GM23338 (cell line): ENCODE data around the gene DRAM1. TPM values are rescaled to one million over a fixed set of nuclear protein-coding genes. Genes with fewer than 3 reads are reported as not detected.

Experiments
- ATAC-seq: fragments of 200-7000 bp; cut with Tn5 transposase; 3 replicates; pipeline ENCODE4 v1.9.1; 2020
- DNase-seq: peaks from one replicate; pipeline ENCODE4 v3.0.0-alpha.2; 2015; ENCODE audit warnings: low spot score
- H2AFZ ChIP-seq: fragments of 200-600 bp; sonication (generic); 2 replicates; pipeline ENCODE4 v1.8.0; 2016; ENCODE audit warnings: antibody characterized with exemption, mild to moderate bottlenecking, moderate library complexity
- H3F3A ChIP-seq: fragments of 200-600 bp; sonication (generic); replicated peaks from 2 replicates; pipeline ENCODE4 v1.8.0; 2017; ENCODE audit warnings: antibody characterized with exemption, mixed run types, low read depth
- H3K27ac ChIP-seq: fragments of 200-600 bp; sonication (generic); 2 replicates; pipeline ENCODE4 v1.6.1; 2016; ENCODE audit warnings: low read depth
- H3K27me3 ChIP-seq: fragments of 200-600 bp; sonication (generic); 2 replicates; pipeline ENCODE4 v1.8.0; 2016; ENCODE audit warnings: mild to moderate bottlenecking, mixed run types, moderate library complexity; ENCODE audit not compliant: insufficient read depth
- H3K36me3 ChIP-seq: fragments of 200-600 bp; sonication (generic); 2 replicates; pipeline ENCODE4 v1.8.0; 2016; ENCODE audit warnings: mild to moderate bottlenecking; ENCODE audit not compliant: insufficient read depth
- H3K4me1 ChIP-seq: fragments of 200-600 bp; sonication (generic); 2 replicates; pipeline ENCODE4 v1.8.0; 2016; ENCODE audit warnings: mild to moderate bottlenecking, moderate library complexity; ENCODE audit not compliant: insufficient read depth
- H3K4me2 ChIP-seq: fragments of 200-600 bp; sonication (generic); 2 replicates; pipeline ENCODE4 v1.7.1; 2017; ENCODE audit warnings: mixed run types
- H3K4me3 ChIP-seq: fragments of 200-600 bp; sonication (generic); 2 replicates; pipeline ENCODE4 v1.6.1; 2016; ENCODE audit warnings: mixed run types
- H3K79me2 ChIP-seq: fragments of 200-600 bp; sonication (generic); replicated peaks from 2 replicates; pipeline ENCODE4 v1.8.0; 2017; ENCODE audit warnings: mild to moderate bottlenecking; ENCODE audit not compliant: insufficient read depth
- H3K9me2 ChIP-seq: fragments of 200-600 bp; sonication (generic); 2 replicates; pipeline ENCODE4 v1.8.0; 2017; ENCODE audit not compliant: insufficient read depth
- H4K20me1 ChIP-seq: fragments of 200-600 bp; sonication (generic); replicated peaks from 2 replicates; pipeline ENCODE4 v1.8.0; 2017; ENCODE audit warnings: mild to moderate bottlenecking; ENCODE audit not compliant: insufficient read depth
- H3K27ac Mint-ChIP-seq: 2 replicates; pipeline ENCODE4 v1.8.0; 2020; ENCODE audit warnings: inconsistent platforms, mild to moderate bottlenecking, moderate library complexity, mixed read lengths
- H3K27me3 Mint-ChIP-seq: 3 replicates; pipeline ENCODE4 v1.8.0; 2022; ENCODE audit warnings: low read depth, mild to moderate bottlenecking, moderate library complexity, mixed read lengths, inconsistent platforms; ENCODE audit not compliant: insufficient read depth, poor library complexity
- H3K36me3 Mint-ChIP-seq: 3 replicates; pipeline ENCODE4 v1.8.0; 2021; ENCODE audit warnings: low read depth, mild to moderate bottlenecking, inconsistent platforms, moderate library complexity, mixed read lengths
- H3K4me1 Mint-ChIP-seq: 3 replicates; pipeline ENCODE4 v1.8.0; 2020; ENCODE audit warnings: mild to moderate bottlenecking, inconsistent platforms, mixed read lengths
- H3K4me3 Mint-ChIP-seq: 3 replicates; pipeline ENCODE4 v1.8.0; 2021; ENCODE audit warnings: moderate library complexity, mild to moderate bottlenecking, inconsistent platforms, mixed read lengths
- H3K9me3 Mint-ChIP-seq: 3 replicates; pipeline ENCODE4 v1.8.0; 2020; ENCODE audit warnings: moderate library complexity, mild to moderate bottlenecking, inconsistent platforms, mixed read lengths
- CREB1 ChIP-seq: fragments of 250-450 bp; sonication (Bioruptor Pico); IDR thresholded peaks from 2 replicates; pipeline ENCODE4 v1.5.0; 2020; ENCODE audit warnings: low read depth, mild to moderate bottlenecking, moderate library complexity
- EZH2 ChIP-seq: fragments of 200-600 bp; sonication (generic); IDR thresholded peaks from one replicate; pipeline ENCODE4 v1.8.0; 2017; ENCODE audit warnings: antibody characterized with exemption, mild to moderate bottlenecking, low read depth; ENCODE audit not compliant: unreplicated experiment
- EZH2phosphoT487 ChIP-seq: fragments of 200-600 bp; sonication (generic); IDR thresholded peaks from one replicate; pipeline ENCODE4 v1.8.1; 2018; ENCODE audit warnings: antibody characterized with exemption; ENCODE audit not compliant: unreplicated experiment
- JUNB ChIP-seq: IDR thresholded peaks from one replicate; pipeline ENCODE4 v1.6.1; 2016; ENCODE audit warnings: antibody characterized with exemption; ENCODE audit not compliant: unreplicated experiment
- NANOG ChIP-seq: IDR thresholded peaks from 2 replicates; pipeline ENCODE4 v1.6.1; 2016; ENCODE audit warnings: antibody characterized with exemption, borderline replicate concordance
- POLR2AphosphoS5 ChIP-seq: IDR thresholded peaks from 2 replicates; pipeline ENCODE4 v1.6.1; 2016; ENCODE audit warnings: antibody characterized with exemption, low read depth
- STAT1 ChIP-seq: IDR thresholded peaks from one replicate; pipeline ENCODE4 v1.6.1; 2016; ENCODE audit warnings: antibody characterized with exemption; ENCODE audit not compliant: unreplicated experiment
- ZNF114 ChIP-seq: fragments of 250-450 bp; sonication (Bioruptor Pico); IDR thresholded peaks from 2 replicates; pipeline ENCODE4 v1.5.0; 2020; ENCODE audit warnings: mild to moderate bottlenecking, moderate library complexity
- ZNF331 ChIP-seq: fragments of 250-450 bp; sonication (Bioruptor Pico); IDR thresholded peaks from 2 replicates; pipeline ENCODE4 v1.5.0; 2020; ENCODE audit warnings: low read depth, mild to moderate bottlenecking, moderate library complexity
- polyA plus RNA-seq: library from polyadenylated mRNA; unstranded; fragments of >200 nt; fragmentation: Nextera tagmentation; extraction: Ambion mirVana; gene quantifications from 2 replicates; pipeline ENCODE4 v1.2.1, GENCODE V29; 2016
- total RNA-seq: library from RNA; depleted of rRNA; stranded (reverse); fragments of >200 nt; shearing (Covaris generic); gene quantifications from 2 replicates; pipeline ENCODE4 v1.2.3, GENCODE V29; 2014
- TF ChIP-seq, protein P1 (sequence below), 2 experiments: fragments of 200-600 bp in 1 of 2; sonication (generic) in 1 of 2; conservative IDR thresholded peaks; 2 replicates each; pipeline versions ENCODE4 v1.5.1 to v1.6.1; 2016 to 2017; ENCODE audit warnings: antibody characterized with exemption in 2 of 2, low read depth in 2 of 2, mild to moderate bottlenecking in 2 of 2, moderate library complexity in 1 of 2
- TF ChIP-seq, protein P2 (sequence below): IDR thresholded peaks from 2 replicates; pipeline ENCODE4 v1.6.1; 2016; ENCODE audit warnings: antibody characterized with exemption
- TF ChIP-seq, protein P3 (sequence below): IDR thresholded peaks from one replicate; pipeline ENCODE4 v1.6.1; 2018; ENCODE audit warnings: antibody characterized with exemption; ENCODE audit not compliant: unreplicated experiment
- TF ChIP-seq, protein P4 (sequence below): fragments of 250-450 bp; sonication (Bioruptor Pico); IDR thresholded peaks from 2 replicates; pipeline ENCODE4 v1.5.0; 2020; ENCODE audit warnings: mild to moderate bottlenecking, moderate library complexity

The DRAM1 gene
- total and polyA plus RNA-seq, 2 experiments from 2014 or later, result 5.7 to 8.5 TPM

DNA sequence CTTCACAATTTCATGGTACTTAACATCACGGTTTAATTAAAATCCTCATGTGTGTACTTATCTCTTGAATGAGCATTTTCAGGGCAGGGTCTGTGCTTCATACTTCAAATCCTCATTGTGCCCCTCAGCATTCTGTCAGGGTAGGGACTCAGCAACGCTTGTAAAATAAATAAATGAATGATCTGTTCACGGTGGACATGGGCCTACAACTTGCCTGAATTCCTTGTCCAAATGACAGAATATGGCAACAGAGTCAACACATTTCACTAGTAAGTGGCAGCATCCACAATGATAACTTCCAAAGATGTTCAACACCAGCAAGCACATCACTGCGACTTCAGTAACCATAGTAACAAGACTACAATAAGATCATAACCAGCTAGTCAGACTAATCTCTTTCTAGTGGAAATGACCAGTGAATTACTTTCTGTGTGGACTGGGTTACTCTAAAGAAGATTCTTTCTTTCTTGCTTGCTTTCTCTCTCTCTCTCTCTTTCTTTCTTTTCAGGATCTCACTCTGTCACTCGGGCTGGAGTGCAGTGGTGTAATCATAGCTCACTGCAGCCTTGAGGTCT, 32.2 kb upstream of the DRAM1 start:
- H3K27ac ChIP-seq, result no peak overlapping the region
- DNase-seq, result no peak
- ATAC-seq, result no peak
- H3F3A ChIP-seq, result no peaks in the 10 kb centered on the region
- H3K36me3 ChIP-seq, result no peaks in the 10 kb centered on the region
- H2AFZ ChIP-seq, result no peak overlapping the region
- no peaks in the 10 kb centered on the region for H3K9me2 ChIP-seq
- Mint-ChIP-seq H3K9me3 (no peaks in the 10 kb centered on the region), H3K4me3 (no peak overlapping the region), H3K27ac (no peak overlapping the region), H3K36me3 (no peaks in the 10 kb centered on the region), H3K4me1 (no peaks in the 10 kb centered on the region), H3K27me3 (peaks cover 3% of the 10 kb centered on the region)
- no peaks in the 10 kb centered on the region for H4K20me1 ChIP-seq
- TF ChIP-seq ZNF331 (CRISPR knock-in tag), result no peak
- TF ChIP-seq ZNF114, result no peak
- TF ChIP-seq, protein P1, sequence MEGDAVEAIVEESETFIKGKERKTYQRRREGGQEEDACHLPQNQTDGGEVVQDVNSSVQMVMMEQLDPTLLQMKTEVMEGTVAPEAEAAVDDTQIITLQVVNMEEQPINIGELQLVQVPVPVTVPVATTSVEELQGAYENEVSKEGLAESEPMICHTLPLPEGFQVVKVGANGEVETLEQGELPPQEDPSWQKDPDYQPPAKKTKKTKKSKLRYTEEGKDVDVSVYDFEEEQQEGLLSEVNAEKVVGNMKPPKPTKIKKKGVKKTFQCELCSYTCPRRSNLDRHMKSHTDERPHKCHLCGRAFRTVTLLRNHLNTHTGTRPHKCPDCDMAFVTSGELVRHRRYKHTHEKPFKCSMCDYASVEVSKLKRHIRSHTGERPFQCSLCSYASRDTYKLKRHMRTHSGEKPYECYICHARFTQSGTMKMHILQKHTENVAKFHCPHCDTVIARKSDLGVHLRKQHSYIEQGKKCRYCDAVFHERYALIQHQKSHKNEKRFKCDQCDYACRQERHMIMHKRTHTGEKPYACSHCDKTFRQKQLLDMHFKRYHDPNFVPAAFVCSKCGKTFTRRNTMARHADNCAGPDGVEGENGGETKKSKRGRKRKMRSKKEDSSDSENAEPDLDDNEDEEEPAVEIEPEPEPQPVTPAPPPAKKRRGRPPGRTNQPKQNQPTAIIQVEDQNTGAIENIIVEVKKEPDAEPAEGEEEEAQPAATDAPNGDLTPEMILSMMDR (conservative IDR thresholded peaks at IDR 0.05; ENCODE audit: low read depth in 2 of 2), result no peak
- no peak for TF ChIP-seq STAT1
- TF ChIP-seq, protein P2, sequence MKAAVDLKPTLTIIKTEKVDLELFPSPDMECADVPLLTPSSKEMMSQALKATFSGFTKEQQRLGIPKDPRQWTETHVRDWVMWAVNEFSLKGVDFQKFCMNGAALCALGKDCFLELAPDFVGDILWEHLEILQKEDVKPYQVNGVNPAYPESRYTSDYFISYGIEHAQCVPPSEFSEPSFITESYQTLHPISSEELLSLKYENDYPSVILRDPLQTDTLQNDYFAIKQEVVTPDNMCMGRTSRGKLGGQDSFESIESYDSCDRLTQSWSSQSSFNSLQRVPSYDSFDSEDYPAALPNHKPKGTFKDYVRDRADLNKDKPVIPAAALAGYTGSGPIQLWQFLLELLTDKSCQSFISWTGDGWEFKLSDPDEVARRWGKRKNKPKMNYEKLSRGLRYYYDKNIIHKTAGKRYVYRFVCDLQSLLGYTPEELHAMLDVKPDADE, result no peak
- no peak for TF ChIP-seq EZH2
- no peak for TF ChIP-seq JUNB
- no peak for TF ChIP-seq EZH2phosphoT487
- TF ChIP-seq, protein P3, sequence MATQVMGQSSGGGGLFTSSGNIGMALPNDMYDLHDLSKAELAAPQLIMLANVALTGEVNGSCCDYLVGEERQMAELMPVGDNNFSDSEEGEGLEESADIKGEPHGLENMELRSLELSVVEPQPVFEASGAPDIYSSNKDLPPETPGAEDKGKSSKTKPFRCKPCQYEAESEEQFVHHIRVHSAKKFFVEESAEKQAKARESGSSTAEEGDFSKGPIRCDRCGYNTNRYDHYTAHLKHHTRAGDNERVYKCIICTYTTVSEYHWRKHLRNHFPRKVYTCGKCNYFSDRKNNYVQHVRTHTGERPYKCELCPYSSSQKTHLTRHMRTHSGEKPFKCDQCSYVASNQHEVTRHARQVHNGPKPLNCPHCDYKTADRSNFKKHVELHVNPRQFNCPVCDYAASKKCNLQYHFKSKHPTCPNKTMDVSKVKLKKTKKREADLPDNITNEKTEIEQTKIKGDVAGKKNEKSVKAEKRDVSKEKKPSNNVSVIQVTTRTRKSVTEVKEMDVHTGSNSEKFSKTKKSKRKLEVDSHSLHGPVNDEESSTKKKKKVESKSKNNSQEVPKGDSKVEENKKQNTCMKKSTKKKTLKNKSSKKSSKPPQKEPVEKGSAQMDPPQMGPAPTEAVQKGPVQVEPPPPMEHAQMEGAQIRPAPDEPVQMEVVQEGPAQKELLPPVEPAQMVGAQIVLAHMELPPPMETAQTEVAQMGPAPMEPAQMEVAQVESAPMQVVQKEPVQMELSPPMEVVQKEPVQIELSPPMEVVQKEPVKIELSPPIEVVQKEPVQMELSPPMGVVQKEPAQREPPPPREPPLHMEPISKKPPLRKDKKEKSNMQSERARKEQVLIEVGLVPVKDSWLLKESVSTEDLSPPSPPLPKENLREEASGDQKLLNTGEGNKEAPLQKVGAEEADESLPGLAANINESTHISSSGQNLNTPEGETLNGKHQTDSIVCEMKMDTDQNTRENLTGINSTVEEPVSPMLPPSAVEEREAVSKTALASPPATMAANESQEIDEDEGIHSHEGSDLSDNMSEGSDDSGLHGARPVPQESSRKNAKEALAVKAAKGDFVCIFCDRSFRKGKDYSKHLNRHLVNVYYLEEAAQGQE, result no peak
- TF ChIP-seq, protein P4, sequence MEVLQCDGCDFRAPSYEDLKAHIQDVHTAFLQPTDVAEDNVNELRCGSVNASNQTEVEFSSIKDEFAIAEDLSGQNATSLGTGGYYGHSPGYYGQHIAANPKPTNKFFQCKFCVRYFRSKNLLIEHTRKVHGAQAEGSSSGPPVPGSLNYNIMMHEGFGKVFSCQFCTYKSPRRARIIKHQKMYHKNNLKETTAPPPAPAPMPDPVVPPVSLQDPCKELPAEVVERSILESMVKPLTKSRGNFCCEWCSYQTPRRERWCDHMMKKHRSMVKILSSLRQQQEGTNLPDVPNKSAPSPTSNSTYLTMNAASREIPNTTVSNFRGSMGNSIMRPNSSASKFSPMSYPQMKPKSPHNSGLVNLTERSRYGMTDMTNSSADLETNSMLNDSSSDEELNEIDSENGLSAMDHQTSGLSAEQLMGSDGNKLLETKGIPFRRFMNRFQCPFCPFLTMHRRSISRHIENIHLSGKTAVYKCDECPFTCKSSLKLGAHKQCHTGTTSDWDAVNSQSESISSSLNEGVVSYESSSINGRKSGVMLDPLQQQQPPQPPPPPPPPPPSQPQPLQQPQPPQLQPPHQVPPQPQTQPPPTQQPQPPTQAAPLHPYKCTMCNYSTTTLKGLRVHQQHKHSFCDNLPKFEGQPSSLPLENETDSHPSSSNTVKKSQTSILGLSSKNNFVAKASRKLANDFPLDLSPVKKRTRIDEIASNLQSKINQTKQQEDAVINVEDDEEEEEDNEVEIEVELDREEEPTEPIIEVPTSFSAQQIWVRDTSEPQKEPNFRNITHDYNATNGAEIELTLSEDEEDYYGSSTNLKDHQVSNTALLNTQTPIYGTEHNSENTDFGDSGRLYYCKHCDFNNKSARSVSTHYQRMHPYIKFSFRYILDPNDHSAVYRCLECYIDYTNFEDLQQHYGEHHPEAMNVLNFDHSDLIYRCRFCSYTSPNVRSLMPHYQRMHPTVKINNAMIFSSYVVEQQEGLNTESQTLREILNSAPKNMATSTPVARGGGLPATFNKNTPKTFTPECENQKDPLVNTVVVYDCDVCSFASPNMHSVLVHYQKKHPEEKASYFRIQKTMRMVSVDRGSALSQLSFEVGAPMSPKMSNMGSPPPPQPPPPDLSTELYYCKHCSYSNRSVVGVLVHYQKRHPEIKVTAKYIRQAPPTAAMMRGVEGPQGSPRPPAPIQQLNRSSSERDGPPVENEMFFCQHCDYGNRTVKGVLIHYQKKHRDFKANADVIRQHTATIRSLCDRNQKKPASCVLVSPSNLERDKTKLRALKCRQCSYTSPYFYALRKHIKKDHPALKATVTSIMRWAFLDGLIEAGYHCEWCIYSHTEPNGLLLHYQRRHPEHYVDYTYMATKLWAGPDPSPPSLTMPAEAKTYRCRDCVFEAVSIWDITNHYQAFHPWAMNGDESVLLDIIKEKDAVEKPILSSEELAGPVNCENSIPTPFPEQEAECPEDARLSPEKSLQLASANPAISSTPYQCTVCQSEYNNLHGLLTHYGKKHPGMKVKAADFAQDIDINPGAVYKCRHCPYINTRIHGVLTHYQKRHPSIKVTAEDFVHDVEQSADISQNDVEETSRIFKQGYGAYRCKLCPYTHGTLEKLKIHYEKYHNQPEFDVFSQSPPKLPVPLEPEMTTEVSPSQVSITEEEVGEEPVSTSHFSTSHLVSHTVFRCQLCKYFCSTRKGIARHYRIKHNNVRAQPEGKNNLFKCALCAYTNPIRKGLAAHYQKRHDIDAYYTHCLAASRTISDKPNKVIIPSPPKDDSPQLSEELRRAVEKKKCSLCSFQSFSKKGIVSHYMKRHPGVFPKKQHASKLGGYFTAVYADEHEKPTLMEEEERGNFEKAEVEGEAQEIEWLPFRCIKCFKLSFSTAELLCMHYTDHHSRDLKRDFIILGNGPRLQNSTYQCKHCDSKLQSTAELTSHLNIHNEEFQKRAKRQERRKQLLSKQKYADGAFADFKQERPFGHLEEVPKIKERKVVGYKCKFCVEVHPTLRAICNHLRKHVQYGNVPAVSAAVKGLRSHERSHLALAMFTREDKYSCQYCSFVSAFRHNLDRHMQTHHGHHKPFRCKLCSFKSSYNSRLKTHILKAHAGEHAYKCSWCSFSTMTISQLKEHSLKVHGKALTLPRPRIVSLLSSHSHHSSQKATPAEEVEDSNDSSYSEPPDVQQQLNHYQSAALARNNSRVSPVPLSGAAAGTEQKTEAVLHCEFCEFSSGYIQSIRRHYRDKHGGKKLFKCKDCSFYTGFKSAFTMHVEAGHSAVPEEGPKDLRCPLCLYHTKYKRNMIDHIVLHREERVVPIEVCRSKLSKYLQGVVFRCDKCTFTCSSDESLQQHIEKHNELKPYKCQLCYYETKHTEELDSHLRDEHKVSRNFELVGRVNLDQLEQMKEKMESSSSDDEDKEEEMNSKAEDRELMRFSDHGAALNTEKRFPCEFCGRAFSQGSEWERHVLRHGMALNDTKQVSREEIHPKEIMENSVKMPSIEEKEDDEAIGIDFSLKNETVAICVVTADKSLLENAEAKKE, result no peak
- TF ChIP-seq POLR2AphosphoS5, result no peak
- no peak for TF ChIP-seq CREB1
- TF ChIP-seq NANOG, result no peak
- H3K4me1 ChIP-seq, result no peaks in the 10 kb centered on the region
- H3K4me3 ChIP-seq, result no peak overlapping the region
- no peaks in the 10 kb centered on the region for H3K27me3 ChIP-seq
- H3K79me2 ChIP-seq, result no peaks in the 10 kb centered on the region
- H3K4me2 ChIP-seq, result no peak overlapping the region
